ENCODE data around the gene GPR156. TPM values are rescaled to one million over a fixed set of nuclear protein-coding genes. Genes with fewer than 3 reads are reported as not detected.

The GPR156 gene
- total and polyA plus RNA-seq, 2 of the 4 experiments (the other 2 are of a cell fraction): 0.09 to 0.18 TPM

DNA sequence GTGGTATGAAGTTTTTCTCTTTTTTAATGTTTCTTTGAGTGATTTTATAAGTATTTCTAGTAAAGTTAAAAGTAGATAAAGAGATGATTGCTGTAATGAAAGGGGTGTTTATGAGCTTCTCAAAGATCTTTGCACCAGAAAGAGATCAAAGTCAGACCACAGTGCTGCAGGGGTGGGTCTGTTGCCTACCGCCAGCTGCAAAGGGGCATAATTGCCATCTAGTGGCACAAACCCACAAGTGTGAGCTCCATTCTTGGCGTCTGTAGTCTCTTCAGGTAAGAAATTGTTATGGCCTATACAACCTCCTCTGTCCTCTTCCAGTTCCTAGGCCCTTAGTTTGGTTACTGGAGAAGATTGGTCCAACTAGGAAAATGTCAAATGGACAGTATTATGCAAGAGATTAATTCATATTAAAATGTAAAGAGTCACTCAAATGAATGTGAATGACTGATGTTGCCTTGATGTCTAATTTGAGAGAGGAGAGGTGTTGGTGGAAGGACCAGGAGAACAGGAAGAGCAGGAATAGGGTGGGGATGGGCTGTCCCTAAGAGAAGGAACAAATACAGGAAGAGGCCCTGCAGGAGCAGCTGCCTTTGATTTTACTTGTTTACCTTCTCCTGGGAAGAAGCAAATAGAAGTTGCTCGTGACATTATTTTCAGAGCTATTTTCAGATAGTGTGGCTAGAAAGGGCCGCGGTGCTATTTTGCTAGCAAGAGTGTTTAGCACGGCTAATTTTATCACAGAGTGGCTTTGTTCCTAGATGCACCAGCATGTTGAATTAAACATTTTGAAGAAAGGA, 137.8 kb downstream of the GPR156 start:
- ATAC-seq (ENCODE audit: low read depth) (no peak), DNase-seq (no peak)
- BruUV-seq (replicated peaks): no TSS peak
- Histone ChIP-seq H2BK120ac (ENCODE audit: low read depth, low read length) (no peak overlapping the region), H3K4ac (ENCODE audit: low read depth, low read length) (0 out of 2 replicates have a peak overlapping the region, but pooled peaks have one; percentile 36), H3K9ac (ENCODE audit: low read depth, low read length) (no peak overlapping the region), H2AK5ac (ENCODE audit: low read depth, low read length) (no peak overlapping the region), H4K20me1 (ENCODE audit: insufficient read depth, low read length) (no peaks in the 10 kb centered on the region), H2AK9ac (replicated peaks; ENCODE audit: low read depth, low read length, poor library complexity) (no peak overlapping the region), H4K8ac (ENCODE audit: low read depth in 2 of 2, low read length in 2 of 2) (peak overlapping the region in 1 of 2 experiments; percentile 38; a peak in 1 of 4 replicates), H3K56ac (ENCODE audit: extremely low read depth, insufficient read depth, low read length) (no peak overlapping the region), H3K4me3 (ENCODE audit: insufficient read depth, low read depth, low read length) (no peak overlapping the region), H4K91ac (ENCODE audit: insufficient read depth, low read depth, low read length) (no peak overlapping the region; the same call in 1 of the 2 replicates), H3K23ac (ENCODE audit: low read depth, low read length) (no peak overlapping the region), H3K79me1 (ENCODE audit: low read depth in 1 of 2, low read length in 2 of 2) (no peaks in the 10 kb centered on the region), H2BK20ac (ENCODE audit: low read depth, low read length) (0 out of 2 replicates have a peak overlapping the region, but pooled peaks have one; percentile 29), H3K4me2 (ENCODE audit: low read depth, low read length) (no peak overlapping the region), H2BK15ac (ENCODE audit: low read depth, low read length) (no peak overlapping the region), H3K9me1 (ENCODE audit: insufficient read depth, low read length) (peaks cover 7% of the 10 kb centered on the region), H3K27ac (ENCODE audit: insufficient read depth, low read length) (no peak overlapping the region), H4K5ac (ENCODE audit: low read depth, low read length) (no peak overlapping the region), H3K14ac (replicated peaks; ENCODE audit: low read depth, low read length) (no peak overlapping the region), H3K9me3 (ENCODE audit: control insufficient read depth, insufficient read depth, low read length) (no peaks in the 10 kb centered on the region), H3K4me1 (ENCODE audit: control insufficient read depth, insufficient read depth, low read length) (peaks cover 10% of the 10 kb centered on the region), H3K18ac (ENCODE audit: low read depth, low read length) (no peak overlapping the region), H3K36me3 (ENCODE audit: control insufficient read depth, insufficient read depth, low read length) (no peaks in the 10 kb centered on the region), H2AFZ (replicated peaks; ENCODE audit: low read length, poor library complexity) (no peak overlapping the region), H2BK5ac (ENCODE audit: low read depth, low read length, poor library complexity, severe bottlenecking) (no peak overlapping the region), H3K27me3 (ENCODE audit: control insufficient read depth, insufficient read depth, low read length) (no peaks in the 10 kb centered on the region)
- dilution Hi-C loops (cut with HindIII; ENCODE audit: low sequenced_read_pairs, unreplicated experiment): no loop called here
- TF ChIP-seq CHD1 (IDR thresholded peaks at IDR 0.05; ENCODE audit: low read depth, low read length) (no peak), CEBPB (IDR thresholded peaks at IDR 0.05; ENCODE audit: low read depth, low read length) (no peak), FOS (IDR thresholded peaks at IDR 0.05; ENCODE audit: low read depth, low read length) (no peak), RCOR1 (IDR thresholded peaks at IDR 0.05; ENCODE audit: insufficient replicate concordance, low read length) (no peak), MXI1 (IDR thresholded peaks at IDR 0.05; ENCODE audit: borderline replicate concordance, low read depth, low read length) (no peak)
- TF ChIP-seq, protein P1, sequence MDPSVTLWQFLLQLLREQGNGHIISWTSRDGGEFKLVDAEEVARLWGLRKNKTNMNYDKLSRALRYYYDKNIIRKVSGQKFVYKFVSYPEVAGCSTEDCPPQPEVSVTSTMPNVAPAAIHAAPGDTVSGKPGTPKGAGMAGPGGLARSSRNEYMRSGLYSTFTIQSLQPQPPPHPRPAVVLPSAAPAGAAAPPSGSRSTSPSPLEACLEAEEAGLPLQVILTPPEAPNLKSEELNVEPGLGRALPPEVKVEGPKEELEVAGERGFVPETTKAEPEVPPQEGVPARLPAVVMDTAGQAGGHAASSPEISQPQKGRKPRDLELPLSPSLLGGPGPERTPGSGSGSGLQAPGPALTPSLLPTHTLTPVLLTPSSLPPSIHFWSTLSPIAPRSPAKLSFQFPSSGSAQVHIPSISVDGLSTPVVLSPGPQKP (IDR thresholded peaks at IDR 0.05; ENCODE audit: borderline replicate concordance, low read depth, low read length): no peak
- TF ChIP-seq, protein P2, sequence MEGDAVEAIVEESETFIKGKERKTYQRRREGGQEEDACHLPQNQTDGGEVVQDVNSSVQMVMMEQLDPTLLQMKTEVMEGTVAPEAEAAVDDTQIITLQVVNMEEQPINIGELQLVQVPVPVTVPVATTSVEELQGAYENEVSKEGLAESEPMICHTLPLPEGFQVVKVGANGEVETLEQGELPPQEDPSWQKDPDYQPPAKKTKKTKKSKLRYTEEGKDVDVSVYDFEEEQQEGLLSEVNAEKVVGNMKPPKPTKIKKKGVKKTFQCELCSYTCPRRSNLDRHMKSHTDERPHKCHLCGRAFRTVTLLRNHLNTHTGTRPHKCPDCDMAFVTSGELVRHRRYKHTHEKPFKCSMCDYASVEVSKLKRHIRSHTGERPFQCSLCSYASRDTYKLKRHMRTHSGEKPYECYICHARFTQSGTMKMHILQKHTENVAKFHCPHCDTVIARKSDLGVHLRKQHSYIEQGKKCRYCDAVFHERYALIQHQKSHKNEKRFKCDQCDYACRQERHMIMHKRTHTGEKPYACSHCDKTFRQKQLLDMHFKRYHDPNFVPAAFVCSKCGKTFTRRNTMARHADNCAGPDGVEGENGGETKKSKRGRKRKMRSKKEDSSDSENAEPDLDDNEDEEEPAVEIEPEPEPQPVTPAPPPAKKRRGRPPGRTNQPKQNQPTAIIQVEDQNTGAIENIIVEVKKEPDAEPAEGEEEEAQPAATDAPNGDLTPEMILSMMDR (conservative IDR thresholded peaks at IDR 0.05; ENCODE audit: low read depth, low read length): no peak
- CTCF ChIA-PET: interaction anchor here (0.6 kb wide), 1 partner anchor 316 kb away, joined by 3 read pairs; no protein-coding TSS in a partner anchor
- intact Hi-C loops (cut with micrococcal nuclease): no loop called here
- POLR2A ChIA-PET (ENCODE audit: unreplicated experiment): no interaction called here
- WGBS, 2 experiments (ENCODE audit: extremely low coverage in 2 of 2, insufficient read length in 1 of 2): 62% methylated on average over 2 of the region's 6 CpGs; no CpG with 5 or more reads in 1 of the 2 experiments
- in situ Hi-C loops (cut with MboI; ENCODE audit: low sequenced_read_pairs): no loop called here
